DMS 273 (cell line): Measurements from ENCODE around the gene METTL22.

Experiments
- DNase-seq: peaks from one replicate; lab custom pipeline; 2025; ENCODE audit not compliant: unreplicated experiment; lab: John Stamatoyannopoulos, UW

The METTL22 gene

DNA sequence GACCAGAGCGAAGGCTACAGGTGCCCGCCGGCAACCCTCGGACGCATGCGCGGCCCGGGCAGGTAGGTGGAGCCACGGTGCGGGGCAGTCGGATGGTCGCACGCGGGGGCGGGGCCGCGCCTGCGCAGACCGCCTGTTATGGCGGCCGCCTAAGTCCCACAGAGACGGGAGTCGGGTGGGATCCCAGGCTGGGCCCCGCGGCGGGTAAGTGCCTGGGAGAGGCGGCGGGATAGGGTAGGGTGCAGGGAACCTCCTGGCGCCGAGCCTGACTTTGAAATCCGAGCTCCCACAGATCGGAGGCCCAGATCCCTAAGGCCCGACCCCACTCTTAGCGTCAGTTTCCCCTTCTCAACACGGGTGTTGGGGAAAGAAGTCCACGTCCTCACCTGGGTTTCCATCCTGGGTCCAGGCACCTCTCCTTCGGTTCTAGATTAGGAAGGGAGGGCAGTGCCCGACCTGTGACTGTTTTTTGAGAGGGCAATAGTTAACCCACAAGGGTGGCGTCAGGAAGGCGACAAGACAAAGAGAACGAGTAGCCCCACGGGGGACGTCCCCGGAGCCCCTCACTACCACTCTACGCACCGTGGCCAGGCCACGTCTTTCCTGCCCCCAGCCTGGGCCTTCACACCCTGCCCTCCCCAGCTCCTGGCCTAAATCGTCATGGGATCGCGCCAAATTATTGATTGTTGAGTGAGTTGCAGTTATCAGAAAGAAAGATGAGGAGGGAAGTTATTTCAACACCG is at the start of gene METTL22:
TSS of gene METTL22 (plus strand) at position 127 of the 743 bp plus-strand sequence. CDS start 3,968 bp downstream, outside the sequence.
- peak; percentile 94 for DNase-seq

DNA sequence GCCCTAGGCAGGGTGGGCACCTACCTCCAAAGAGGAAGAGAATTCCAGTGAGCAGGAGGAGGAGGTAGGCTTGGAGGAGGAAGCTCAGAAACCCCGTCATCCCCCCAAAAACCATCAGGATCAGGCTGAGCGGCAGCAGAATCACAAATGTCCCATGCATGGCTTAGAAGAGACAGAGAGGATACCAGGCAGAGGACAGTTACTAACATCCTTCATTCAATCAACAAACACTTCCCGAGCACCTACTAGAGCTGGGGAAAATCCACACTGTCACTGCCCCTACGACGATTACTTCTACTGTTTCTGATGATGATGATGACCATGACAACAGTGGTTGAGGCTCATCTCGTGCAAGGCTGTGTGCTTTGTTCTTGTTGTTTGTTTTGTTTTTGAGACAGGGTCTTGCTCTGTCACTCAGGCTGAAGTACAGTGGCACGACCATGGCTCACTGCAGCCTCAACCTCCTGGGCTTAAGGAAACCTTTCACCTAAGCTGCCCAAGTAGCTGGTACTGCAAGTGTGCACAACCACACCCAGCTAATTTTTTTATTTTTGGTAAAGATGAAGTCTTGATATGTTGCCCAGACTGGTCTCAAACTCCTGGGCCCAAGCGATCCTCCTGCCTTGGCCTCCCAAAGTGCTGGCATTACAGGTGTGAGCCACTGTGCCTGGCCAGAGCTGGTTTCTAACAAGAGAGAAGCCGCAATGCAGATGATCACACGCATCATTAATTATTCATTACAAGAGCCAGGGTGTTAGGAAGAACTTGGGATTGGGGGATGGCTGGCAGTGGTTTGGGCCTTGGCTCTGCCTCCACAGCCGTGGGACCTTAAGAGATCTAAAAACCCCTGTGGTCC is 49.2 kb upstream of the METTL22 start:
- DNase-seq: no peak

GRCh38 chr16:8572919-8573724 is 48.4 kb upstream of the METTL22 start:
- peak; percentile 60 for DNase-seq

- DNase-seq: no peak
These were observed 46.1 kb upstream of the METTL22 start for GRCh38 chr16:8575399-8575798.

GRCh38 chr16:8576141-8577004 is 45.1 kb upstream of the METTL22 start:
- DNase-seq: no peak

DNA sequence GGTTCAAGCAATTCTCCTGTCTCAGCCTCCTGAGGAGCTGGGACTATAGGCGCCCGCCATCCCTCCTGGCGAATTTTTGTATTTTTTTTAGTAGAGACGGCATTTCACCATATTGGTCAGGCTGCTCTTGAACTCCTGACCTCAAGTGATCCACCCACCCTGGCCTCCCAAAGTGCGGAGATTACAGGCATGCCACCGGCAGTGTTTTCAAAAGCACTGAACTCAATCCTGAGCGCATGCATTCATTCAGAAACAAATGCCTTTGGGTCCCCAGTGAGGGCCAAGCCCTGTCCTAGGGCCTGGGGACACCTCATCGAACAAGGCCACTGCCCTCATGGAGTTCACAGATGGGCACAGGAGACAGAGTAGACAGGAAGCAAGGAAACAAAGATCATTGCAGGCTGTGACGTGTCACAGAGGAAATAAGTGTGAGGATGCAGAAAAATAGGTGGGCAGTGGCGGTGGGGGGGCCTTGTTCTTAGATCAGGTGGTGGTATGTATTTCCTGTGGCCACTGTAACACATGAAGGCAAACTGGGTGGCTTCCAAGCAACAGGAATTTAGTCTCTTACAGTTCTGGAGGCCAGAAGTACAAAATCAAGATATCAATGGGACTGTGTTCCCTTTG is 43.7 kb upstream of the METTL22 start:
- DNase-seq: no peak

GRCh38 chr16:8579559-8579958 is 41.9 kb upstream of the METTL22 start:
- DNase-seq: no peak

DNA sequence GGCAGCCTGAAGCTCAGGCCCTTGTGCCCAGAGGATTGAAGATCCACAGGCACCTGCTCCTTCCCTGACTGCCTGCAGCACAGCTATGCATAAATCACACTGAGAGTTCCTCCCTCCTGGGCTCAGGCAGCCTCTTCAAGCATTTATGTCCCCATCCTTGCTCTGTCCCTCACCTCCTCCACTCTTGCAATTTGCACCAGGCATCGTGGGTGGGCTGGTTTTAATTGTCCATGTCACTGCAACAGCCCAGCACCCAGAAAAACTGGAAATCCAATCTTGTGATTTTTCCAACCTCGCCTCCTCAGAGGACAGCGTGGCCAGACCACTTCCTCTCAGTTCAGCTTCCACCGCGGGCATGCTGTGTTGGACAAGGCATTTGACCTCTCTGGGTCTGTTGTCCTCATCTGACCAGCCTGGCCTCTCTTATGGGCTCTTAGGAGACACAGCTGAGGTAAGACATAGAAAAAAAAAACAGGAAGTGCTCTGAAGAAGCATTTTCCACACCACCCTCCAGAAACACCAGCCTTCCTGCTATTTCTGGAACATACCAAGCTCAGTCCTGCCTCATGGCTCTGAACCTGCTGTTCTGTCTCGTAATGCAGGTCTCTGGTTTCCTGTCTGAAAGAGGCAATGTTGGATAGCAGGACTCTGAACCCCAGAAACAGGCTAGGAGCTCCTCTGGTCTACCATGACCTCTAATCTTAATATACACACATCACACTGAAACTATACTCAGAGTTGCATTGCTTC is 39.5 kb upstream of the METTL22 start:
- DNase-seq: no peak

DNA sequence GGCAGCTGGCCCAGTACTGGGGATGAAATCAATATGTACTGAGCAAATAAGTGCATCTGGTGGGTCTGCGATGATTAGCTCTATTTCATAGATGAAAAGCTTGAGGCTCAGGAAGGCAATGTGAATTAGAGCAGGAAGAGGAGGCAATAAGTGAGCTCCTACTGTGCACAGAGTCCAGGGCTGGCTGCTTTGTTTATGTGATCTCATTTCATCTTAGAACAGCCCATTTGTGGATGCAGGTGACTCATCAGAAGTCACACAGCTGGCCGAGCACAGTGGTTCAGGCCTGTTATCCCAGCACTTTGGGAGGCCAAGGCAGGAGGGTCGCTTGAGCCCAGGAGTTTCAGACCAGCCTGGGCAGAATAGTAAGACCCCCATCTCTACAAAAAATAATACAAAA is 38.3 kb upstream of the METTL22 start:
- DNase-seq: peak; percentile 12

DNA sequence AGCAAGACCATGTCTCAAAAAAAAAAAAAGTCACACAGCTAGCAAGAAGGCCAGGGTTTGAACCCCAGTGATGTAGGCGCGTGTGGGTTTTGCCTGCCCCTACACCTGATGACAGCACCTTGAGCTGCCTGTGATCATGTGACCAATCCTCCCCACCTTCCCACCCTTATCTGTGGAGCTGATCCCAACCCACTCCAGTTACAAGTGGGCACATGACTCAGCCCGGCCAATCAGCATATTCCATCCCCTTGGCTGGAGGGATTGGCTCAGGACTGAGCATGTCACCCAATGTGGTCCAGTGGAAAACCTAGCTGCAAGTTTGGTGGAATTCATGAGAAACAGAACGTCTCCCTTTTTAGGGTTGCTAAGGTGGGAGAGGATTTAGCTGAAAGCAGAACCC is 37.8 kb upstream of the METTL22 start:
- no peak for DNase-seq

DNA sequence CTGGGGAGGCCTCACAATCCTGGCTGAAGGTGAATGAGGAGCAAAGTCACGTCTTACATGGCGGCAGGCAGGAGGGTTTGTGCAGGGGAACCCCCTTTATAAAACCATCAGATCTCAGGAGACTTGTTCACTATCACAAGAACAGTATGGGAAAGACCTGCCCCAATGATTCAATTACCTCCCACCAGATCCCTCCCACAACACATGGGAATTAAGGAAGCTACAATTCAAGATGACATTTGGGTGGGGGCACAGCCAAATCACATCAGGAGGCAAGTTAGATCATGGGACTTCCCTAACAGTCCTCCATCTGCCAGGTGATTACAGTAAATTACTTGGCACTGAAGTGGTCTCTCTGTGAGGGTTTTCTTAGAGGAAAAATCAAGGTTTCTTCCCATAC is 36.5 kb upstream of the METTL22 start:
- DNase-seq: peak; percentile 54

DNA sequence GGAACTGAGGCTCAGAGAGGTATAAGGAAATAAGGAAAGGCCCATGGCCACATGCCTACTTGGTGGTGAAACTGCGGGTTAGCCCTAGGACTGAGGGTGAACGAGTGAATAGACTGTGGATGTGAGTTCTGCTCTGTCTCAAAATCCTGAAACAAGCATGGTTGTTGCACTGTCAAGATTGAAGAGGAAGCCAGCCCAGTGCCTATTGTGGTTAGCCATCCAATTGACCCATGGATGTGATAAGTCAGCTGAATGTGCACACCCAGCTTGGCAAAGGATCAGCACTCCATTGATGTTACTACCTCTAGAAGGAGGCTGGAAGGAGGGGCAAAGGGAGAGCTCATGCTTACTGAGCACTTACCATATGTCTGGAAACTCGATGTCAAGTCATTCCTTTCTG is 35.6 kb upstream of the METTL22 start:
- DNase-seq: no peak

- DNase-seq: no peak
These were observed 34.4 kb upstream of the METTL22 start for GRCh38 chr16:8587065-8587464.

GRCh38 chr16:8588682-8589056 is 32.8 kb upstream of the METTL22 start:
- DNase-seq: no peak

DNA sequence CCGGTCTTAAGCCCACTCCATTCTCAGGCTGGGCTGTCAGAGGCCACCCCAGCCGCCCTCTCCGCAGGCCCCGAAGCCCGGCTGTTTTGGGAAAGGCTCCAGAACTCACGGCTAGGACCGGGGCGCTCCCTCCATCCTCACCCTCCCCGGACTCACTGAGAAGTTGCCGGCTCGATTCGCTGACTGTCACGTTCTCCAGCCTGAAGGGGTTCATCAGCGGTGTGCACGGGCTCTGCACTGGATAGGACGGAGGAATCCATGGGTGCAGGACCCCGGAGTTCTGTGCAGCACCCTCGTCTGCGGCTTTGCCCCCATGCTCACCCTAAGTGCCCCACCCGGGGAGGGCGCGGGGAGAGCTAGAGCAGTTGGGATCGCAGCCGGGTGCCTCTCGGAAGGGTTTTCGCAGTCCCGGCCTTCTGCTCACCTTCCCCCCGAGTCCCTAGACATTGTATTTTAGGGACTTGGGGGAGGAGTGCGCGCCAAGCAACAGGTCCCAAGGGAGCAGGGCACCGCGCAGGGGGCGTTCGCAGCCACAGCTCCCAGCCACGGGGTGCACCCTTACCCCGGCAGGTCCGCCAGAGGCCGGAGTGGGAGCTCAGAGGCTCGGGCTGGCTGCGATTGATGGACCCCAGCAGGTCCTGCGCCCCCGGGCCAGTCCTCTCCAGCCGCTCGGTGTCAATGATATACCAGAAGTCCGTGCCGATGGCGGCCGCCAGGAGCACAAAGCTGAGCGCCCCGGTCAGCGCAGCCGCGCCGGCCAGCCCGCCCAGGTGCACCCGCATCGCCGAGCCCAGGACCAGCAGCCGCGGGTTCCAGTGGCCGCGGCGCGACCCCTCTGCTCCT is 32.2 kb upstream of the METTL22 start:
- no peak for DNase-seq

- DNase-seq: no peak
These were observed 31.4 kb upstream of the METTL22 start, which contains the start of gene TMEM114 for GRCh38 chr16:8589900-8590688. Gene TMEM114, minus strand, starts transcription at chr16:8590511. Its CDS starts 673 bp downstream, at chr16:8589838.

GRCh38 chr16:8590811-8591210 is 30.7 kb upstream of the METTL22 start:
- no peak for DNase-seq

- no peak for DNase-seq
These were observed 30.0 kb upstream of the METTL22 start for GRCh38 chr16:8591451-8591850.
